Measurements from ENCODE around the gene LILRB1. TPM values are rescaled to one million over a fixed set of nuclear protein-coding genes. Genes with fewer than 3 reads are reported as not detected.

LILRB1 gene
- total and polyA plus RNA-seq, 2 donors (not counting 1 experiment from before 2014, with no cell fraction given), result not detected

- H4K20me1 ChIP-seq (ENCODE audit: control insufficient read depth, extremely low read depth, insufficient read depth, low read length), result no peaks in the 10 kb centered on the region
- no peak for DNase-seq (ENCODE audit: low read depth in 2 of 2)
- TF ChIP-seq CTCF (conservative IDR thresholded peaks at IDR 0.05 in 1 of 2, IDR thresholded peaks at IDR 0.05 in 1 of 2; ENCODE audit: low read depth in 1 of 2, low read length in 2 of 2) (no peak), EZH2 (IDR thresholded peaks at IDR 0.05; ENCODE audit: low read length, missing control alignments) (no peak)
- H2AFZ ChIP-seq (ENCODE audit: low read length), result no peak overlapping the region
- H3K9me3 ChIP-seq (ENCODE audit: control insufficient read depth, insufficient read depth, low read depth, low read length), result no peaks in the 10 kb centered on the region
- no peaks in the 10 kb centered on the region for H3K79me2 ChIP-seq (ENCODE audit: control insufficient read depth, insufficient read depth, low read length)
- H3K36me3 ChIP-seq (ENCODE audit: control insufficient read depth, insufficient read depth, low read length), result no peaks in the 10 kb centered on the region
- no peak overlapping the region for H3K4me2 ChIP-seq (ENCODE audit: extremely low read depth, insufficient read depth, low read length)
- H3K27ac ChIP-seq (ENCODE audit: insufficient read depth, low read length), result no peak overlapping the region
- no peaks in the 10 kb centered on the region for H3K4me1 ChIP-seq (ENCODE audit: control insufficient read depth, extremely low read depth, insufficient read depth, low read length)
- H3K4me3 ChIP-seq (replicated peaks in 1 of 4; ENCODE audit: control extremely low read depth in 1 of 4, insufficient read depth in 1 of 4, low read depth in 3 of 4, low read length in 4 of 4), result no peak overlapping the region
- no peaks in the 10 kb centered on the region for H3K27me3 ChIP-seq (ENCODE audit: control insufficient read depth, insufficient read depth, low read length)
- H3K9ac ChIP-seq (ENCODE audit: insufficient read depth, low read length), result no peak overlapping the region
Measured at GRCh38 chr19:54606230-54606629, 24.1 kb upstream of the LILRB1 start.

- Histone ChIP-seq H3K27me3 (ENCODE audit: control insufficient read depth, insufficient read depth, low read length) (no peaks in the 10 kb centered on the region), H3K36me3 (ENCODE audit: control insufficient read depth, insufficient read depth, low read length) (no peaks in the 10 kb centered on the region), H3K4me1 (ENCODE audit: control insufficient read depth, extremely low read depth, insufficient read depth, low read length) (no peaks in the 10 kb centered on the region), H3K9ac (ENCODE audit: insufficient read depth, low read length) (no peak overlapping the region), H3K4me3 (replicated peaks in 1 of 4; ENCODE audit: control extremely low read depth in 1 of 4, insufficient read depth in 1 of 4, low read depth in 3 of 4, low read length in 4 of 4) (no peak overlapping the region), H3K4me2 (ENCODE audit: extremely low read depth, insufficient read depth, low read length) (no peak overlapping the region), H3K9me3 (ENCODE audit: control insufficient read depth, insufficient read depth, low read depth, low read length) (no peaks in the 10 kb centered on the region), H2AFZ (ENCODE audit: low read length) (no peak overlapping the region), H4K20me1 (ENCODE audit: control insufficient read depth, extremely low read depth, insufficient read depth, low read length) (no peaks in the 10 kb centered on the region), H3K27ac (ENCODE audit: insufficient read depth, low read length) (no peak overlapping the region), H3K79me2 (ENCODE audit: control insufficient read depth, insufficient read depth, low read length) (no peaks in the 10 kb centered on the region)
- no peak for DNase-seq (ENCODE audit: low read depth in 2 of 2)
- no peak for TF ChIP-seq CTCF (conservative IDR thresholded peaks at IDR 0.05 in 1 of 2, IDR thresholded peaks at IDR 0.05 in 1 of 2; ENCODE audit: low read depth in 1 of 2, low read length in 2 of 2)
- no peak for TF ChIP-seq EZH2 (IDR thresholded peaks at IDR 0.05; ENCODE audit: low read length, missing control alignments)
Measured at GRCh38 chr19:54606891-54607784, 23.1 kb upstream of the LILRB1 start.

- Histone ChIP-seq H3K4me3 (replicated peaks in 1 of 4; ENCODE audit: control extremely low read depth in 1 of 4, insufficient read depth in 1 of 4, low read depth in 3 of 4, low read length in 4 of 4) (no peak overlapping the region), H3K4me2 (ENCODE audit: extremely low read depth, insufficient read depth, low read length) (no peak overlapping the region), H3K27ac (ENCODE audit: insufficient read depth, low read length) (no peak overlapping the region), H3K9ac (ENCODE audit: insufficient read depth, low read length) (no peak overlapping the region), H3K79me2 (ENCODE audit: control insufficient read depth, insufficient read depth, low read length) (no peaks in the 10 kb centered on the region), H3K4me1 (ENCODE audit: control insufficient read depth, extremely low read depth, insufficient read depth, low read length) (no peaks in the 10 kb centered on the region), H3K27me3 (ENCODE audit: control insufficient read depth, insufficient read depth, low read length) (no peaks in the 10 kb centered on the region), H3K36me3 (ENCODE audit: control insufficient read depth, insufficient read depth, low read length) (no peaks in the 10 kb centered on the region), H2AFZ (ENCODE audit: low read length) (no peak overlapping the region), H3K9me3 (ENCODE audit: control insufficient read depth, insufficient read depth, low read depth, low read length) (no peaks in the 10 kb centered on the region), H4K20me1 (ENCODE audit: control insufficient read depth, extremely low read depth, insufficient read depth, low read length) (no peaks in the 10 kb centered on the region)
- no peak for DNase-seq (ENCODE audit: low read depth in 2 of 2)
- no peak for TF ChIP-seq CTCF (conservative IDR thresholded peaks at IDR 0.05 in 1 of 2, IDR thresholded peaks at IDR 0.05 in 1 of 2; ENCODE audit: low read depth in 1 of 2, low read length in 2 of 2)
- TF ChIP-seq EZH2 (IDR thresholded peaks at IDR 0.05; ENCODE audit: low read length, missing control alignments), result no peak
Measured at GRCh38 chr19:54607785-54608150, 22.5 kb upstream of the LILRB1 start.
